T-cell (primary cell): ENCODE measurements around the gene GNG7. TPM values are rescaled to one million over a fixed set of nuclear protein-coding genes. Genes with fewer than 3 reads are reported as not detected.
A peak's percentile ranks its signal among the peaks of the same experiment; 100 is the strongest.

Experiments used
- ATAC-seq, 4 experiments: fragments of 200-7000 bp in 3 of 4; fragments of 150-1000 bp in 1 of 4; cut with Tn5 transposase; replicated peaks in 1 of 4; 1 replicate in 3 of 4; 2 replicates in 1 of 4; pipeline ENCODE4 v1.10.0; 2021; ENCODE audit warnings: moderate library complexity in 3 of 4, mild to moderate bottlenecking in 2 of 4, moderate number of reproducible peaks in 1 of 4
- CTCF ChIA-PET, 2 donors: fragments of 300-600 bp; sonication (Branson Sonifier 250); formaldehyde crosslinking; loops; one replicate each; lab custom pipeline; 2022; ENCODE audit warnings: antibody characterized with exemption in 2 of 2; lab: Charles Lee
- POLR2A ChIA-PET, 2 donors: fragments of 300-600 bp; sonication (Branson Sonifier 250); formaldehyde crosslinking; loops; one replicate each; lab custom pipeline; 2022; ENCODE audit warnings: antibody characterized with exemption in 2 of 2; lab: Charles Lee
- DNase-seq, 35 experiments: peaks; one replicate each; pipeline versions ENCODE4 v3.0.0 to v3.0.0-alpha.2; 2013 to 2023
- H3K27ac ChIP-seq: one replicate; pipeline ENCODE4 v1.5.1; 2013; ENCODE audit warnings: low read length
- H3K27me3 ChIP-seq, 2 experiments: replicated peaks in 1 of 2; 1 replicate in 1 of 2; 2 replicates in 1 of 2; pipeline versions ENCODE4 v1.6.1 to v1.7.0; 2013; ENCODE audit warnings: low read length in 1 of 2, mixed read lengths in 1 of 2; ENCODE audit not compliant: control insufficient read depth in 2 of 2, insufficient read depth in 2 of 2; ENCODE audit errors: extremely low read depth in 1 of 2
- H3K36me3 ChIP-seq, 2 donors: 1 replicate in 1 of 2; 2 replicates in 1 of 2; pipeline versions ENCODE4 v1.6.1 to v1.7.0; 2013; ENCODE audit warnings: low read length in 1 of 2; ENCODE audit not compliant: control insufficient read depth in 2 of 2, insufficient read depth in 1 of 2; ENCODE audit errors: extremely low read depth in 1 of 2
- H3K4me1 ChIP-seq, 2 experiments: 1 replicate in 1 of 2; 2 replicates in 1 of 2; pipeline versions ENCODE4 v1.6.1 to v1.7.0; 2013; ENCODE audit warnings: low read length in 2 of 2, mixed read lengths in 1 of 2; ENCODE audit not compliant: insufficient read depth in 2 of 2, control insufficient read depth in 1 of 2; ENCODE audit errors: extremely low read depth in 1 of 2
- H3K4me3 ChIP-seq, 2 donors: 1 replicate in 1 of 2; 2 replicates in 1 of 2; pipeline versions ENCODE4 v1.5.1 to v1.7.0; 2013; ENCODE audit warnings: mild to moderate bottlenecking in 2 of 2, low read length in 1 of 2, moderate library complexity in 1 of 2; ENCODE audit not compliant: control insufficient read depth in 1 of 2; ENCODE audit errors: extremely low read depth in 1 of 2
- H3K9me3 ChIP-seq: 2 replicates; pipeline ENCODE4 v1.7.0; 2013
- H3K27ac Mint-ChIP-seq, 2 donors: one replicate each; pipeline ENCODE4 v1.8.0; 2020 to 2021; ENCODE audit warnings: mild to moderate bottlenecking in 2 of 2, mixed read lengths in 2 of 2
- H3K27me3 Mint-ChIP-seq, 2 donors: one replicate each; pipeline ENCODE4 v1.8.0; 2021 to 2022; ENCODE audit warnings: mixed read lengths in 2 of 2
- H3K36me3 Mint-ChIP-seq: one replicate; pipeline ENCODE4 v1.8.0; 2021; ENCODE audit warnings: mixed read lengths
- H3K4me1 Mint-ChIP-seq, 3 donors: one replicate each; pipeline ENCODE4 v1.8.0; 2020 to 2022; ENCODE audit warnings: mixed read lengths in 3 of 3, mild to moderate bottlenecking in 1 of 3
- H3K4me3 Mint-ChIP-seq, 3 donors: one replicate each; pipeline ENCODE4 v1.8.0; 2020 to 2022; ENCODE audit warnings: mild to moderate bottlenecking in 3 of 3, mixed read lengths in 3 of 3, moderate library complexity in 3 of 3
- H3K9me3 Mint-ChIP-seq, 3 donors: one replicate each; pipeline ENCODE4 v1.8.0; 2020 to 2022; ENCODE audit warnings: mixed read lengths in 3 of 3
- WGBS: methylation state at CpG from one replicate; pipeline ENCODE4 v1.1.5; 2013; ENCODE audit warnings: missing lambda C conversion rate; ENCODE audit not compliant: insufficient coverage; 5-methylcytosine and 5-hydroxymethylcytosine counted together
- total RNA-seq, 35 experiments: library from RNA in 6 of 35; stranded (reverse) in 6 of 35; fragments of 120-200 nt in 1 of 35; gene quantifications; one replicate each; pipeline versions ENCODE4 v1.2.1 to v1.2.4 and lab custom pipeline; 2013 to 2026

GNG7 gene
- total RNA-seq, 5 donors from 2014 or later (not counting 1 experiment from before 2014, with no cell fraction given), result 4.5 to 7.2 (median 5.7) TPM

DNA sequence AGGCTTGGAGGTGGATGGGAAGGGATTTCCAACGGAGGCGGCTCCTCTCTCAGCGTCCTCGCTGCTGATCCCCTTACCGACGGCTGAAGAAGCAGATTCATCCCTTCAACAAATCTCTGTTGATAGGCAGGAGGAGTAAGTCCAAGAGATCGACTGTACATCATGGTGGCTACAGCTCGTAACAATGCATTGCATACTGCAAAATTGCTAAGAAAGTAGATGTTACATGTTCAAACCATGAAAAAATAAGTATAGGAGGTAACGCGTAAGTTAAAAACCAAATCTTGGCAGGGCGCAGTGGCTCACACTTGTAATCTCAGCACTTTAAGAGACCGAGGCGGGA lies 37.8 kb upstream of the GNG7 start:
- POLR2A ChIA-PET, result no interaction called here
- H3K4me1 Mint-ChIP-seq, result peaks cover 16 to 23% (median 19%) of the 10 kb centered on the region in 3 donors
- H3K27me3 ChIP-seq, result peaks cover 0 to 9% of the 10 kb centered on the region in 2 experiments
- no peak overlapping the region for H3K4me3 ChIP-seq
- H3K36me3 ChIP-seq, result peaks cover 7 to 16% of the 10 kb centered on the region in 2 donors
- H3K27ac ChIP-seq, result no peak overlapping the region
- CTCF ChIA-PET, result no interaction called here
- no peaks in the 10 kb centered on the region for H3K9me3 ChIP-seq
- 50% methylated on average over 2 of the region's 13 CpGs for WGBS
- H3K4me1 ChIP-seq, result peaks cover 0 to 22% of the 10 kb centered on the region in 2 experiments
- ATAC-seq, result peak in 1 of 4 experiments; percentile 9
- peaks cover 15% of the 10 kb centered on the region for H3K36me3 Mint-ChIP-seq
- peaks cover 13 to 15% of the 10 kb centered on the region in 2 donors for H3K27me3 Mint-ChIP-seq
- H3K4me3 Mint-ChIP-seq, result peak overlapping the region; percentile 79 to 86 (median 84)
- DNase-seq, result no peak
- H3K9me3 Mint-ChIP-seq, result no peaks in the 10 kb centered on the region
- no peak overlapping the region for H3K27ac Mint-ChIP-seq

DNA sequence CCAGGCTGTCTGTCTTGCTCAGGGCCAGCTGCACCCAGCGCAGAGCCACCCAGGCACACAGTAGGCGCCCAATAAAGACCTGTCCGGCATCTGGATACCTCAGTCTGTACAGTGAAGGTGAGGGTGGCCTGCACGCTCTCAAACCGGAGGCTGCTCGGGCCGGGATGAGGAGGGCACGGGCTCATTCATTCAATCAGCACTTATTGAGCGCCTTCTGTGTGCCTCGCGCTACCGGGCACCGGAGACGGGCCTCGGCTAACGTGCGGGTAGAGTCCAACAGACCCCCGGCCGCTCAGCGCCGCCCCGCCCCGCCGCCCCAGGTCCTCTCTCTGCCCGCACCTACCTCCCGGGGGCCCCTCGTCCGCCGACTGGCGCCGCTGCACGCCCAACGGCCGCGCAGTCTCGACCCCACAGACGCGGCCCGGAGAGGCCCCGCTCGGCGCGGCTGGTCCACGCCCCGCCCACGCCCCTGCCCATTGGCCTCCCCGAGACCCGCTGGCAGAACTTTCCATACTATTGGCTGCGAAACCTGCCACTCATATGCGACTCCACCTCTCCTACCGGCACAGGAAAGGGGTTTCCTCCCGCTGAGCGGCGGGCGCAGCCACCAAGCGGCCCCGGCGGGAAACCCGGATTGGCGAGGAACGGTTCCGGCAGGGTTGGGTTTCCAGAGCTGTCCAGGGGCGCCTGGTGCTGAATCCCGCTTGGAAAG lies 37.3 kb upstream of the GNG7 start, which contains the start of gene SLC39A3:
TSS of gene SLC39A3 (minus strand) at position 416 of the 712 bp plus-strand sequence. CDS start 2,760 bp downstream, outside the sequence.
- peak within 1 kb of the TSS; percentile 68 to 88 for H3K4me3 ChIP-seq
- peaks cover 16% of the 10 kb centered on the region for H3K36me3 Mint-ChIP-seq
- 0% methylated on average over 51 of the region's 64 CpGs for WGBS
- peaks cover 0 to 9% of the 10 kb centered on the region in 2 experiments for H3K27me3 ChIP-seq
- peaks cover 0 to 22% of the 10 kb centered on the region in 2 experiments for H3K4me1 ChIP-seq
- peaks cover 18 to 24% (median 19%) of the 10 kb centered on the region in 3 donors for H3K4me1 Mint-ChIP-seq
- peaks cover 13 to 15% of the 10 kb centered on the region in 2 donors for H3K27me3 Mint-ChIP-seq
- peak within 1 kb of the TSS; percentile 38 for H3K27ac ChIP-seq
- peaks cover 12 to 21% of the 10 kb centered on the region in 2 donors for H3K36me3 ChIP-seq
- peak within 1 kb of the TSS in 1 of 2 donors; percentile 39 for H3K27ac Mint-ChIP-seq
- no peaks in the 10 kb centered on the region for H3K9me3 ChIP-seq
- peak; percentile 95 to 99 (median 98) for DNase-seq
- ChIA-PET POLR2A (interaction anchor here in 1 of 2 donors (1.0 kb wide), 1 partner anchor 264 kb away, joined by 3 read pairs; the partner anchor contains the start of gene GADD45B), CTCF (no interaction called here)
- no peaks in the 10 kb centered on the region for H3K9me3 Mint-ChIP-seq
- ATAC-seq, result peak; percentile 100
- peak within 1 kb of the TSS; percentile 79 to 86 (median 84) for H3K4me3 Mint-ChIP-seq

DNA sequence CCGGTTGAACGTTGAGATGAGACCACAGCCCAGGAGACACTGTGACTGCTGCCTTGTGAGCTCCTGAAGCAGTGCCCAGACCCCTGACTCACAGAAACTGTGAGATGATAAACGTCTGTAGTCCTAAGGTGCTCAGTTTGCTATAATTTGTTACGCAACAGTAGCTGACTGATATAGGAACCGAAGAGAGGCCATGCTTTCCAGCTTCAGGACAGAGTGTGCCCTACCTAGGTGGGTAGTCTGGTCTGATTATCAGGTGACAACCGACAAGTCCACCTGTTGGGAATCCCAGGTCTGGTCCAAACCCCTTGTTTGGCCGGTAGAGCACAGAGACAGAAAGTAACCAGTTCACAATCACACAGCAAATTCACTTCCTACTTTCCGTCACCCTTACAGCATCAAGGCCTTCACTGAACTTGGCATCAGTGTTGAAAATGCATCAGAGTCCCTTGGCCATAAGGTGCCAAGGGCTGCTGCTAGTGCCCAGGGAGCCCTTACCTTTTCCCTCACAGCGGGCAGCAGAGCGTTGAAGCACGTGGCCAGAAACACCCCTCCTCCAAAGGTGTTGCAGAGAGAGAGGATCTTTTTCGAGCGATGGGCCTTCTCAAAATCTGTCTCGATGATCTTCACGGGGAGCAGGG lies 34.2 kb upstream of the GNG7 start:
- H3K4me3 ChIP-seq, result no peak overlapping the region
- peaks cover 0 to 9% of the 10 kb centered on the region in 2 experiments for H3K27me3 ChIP-seq
- H3K9me3 ChIP-seq, result no peaks in the 10 kb centered on the region
- no peak for DNase-seq
- H3K4me1 ChIP-seq, result peaks cover 0 to 22% of the 10 kb centered on the region in 2 experiments
- CTCF ChIA-PET, result interaction anchor here in 1 of 2 donors (0.6 kb wide), 1 partner anchor 170 kb away, joined by 3 read pairs; no protein-coding TSS in a partner anchor
- POLR2A ChIA-PET, result no interaction called here
- Mint-ChIP-seq H3K4me3 (peak overlapping the region in 1 of 3 donors; percentile 17), H3K4me1 (peaks cover 19 to 26% (median 20%) of the 10 kb centered on the region in 3 donors), H3K36me3 (peaks cover 24% of the 10 kb centered on the region), H3K27me3 (peaks cover 3 to 4% of the 10 kb centered on the region in 2 donors), H3K27ac (no peak overlapping the region), H3K9me3 (no peaks in the 10 kb centered on the region)
- no peak overlapping the region for H3K27ac ChIP-seq
- WGBS, result 96% methylated on average over 12 of the region's 15 CpGs
- H3K36me3 ChIP-seq, result peaks cover 22 to 33% of the 10 kb centered on the region in 2 donors
- no peak for ATAC-seq

DNA sequence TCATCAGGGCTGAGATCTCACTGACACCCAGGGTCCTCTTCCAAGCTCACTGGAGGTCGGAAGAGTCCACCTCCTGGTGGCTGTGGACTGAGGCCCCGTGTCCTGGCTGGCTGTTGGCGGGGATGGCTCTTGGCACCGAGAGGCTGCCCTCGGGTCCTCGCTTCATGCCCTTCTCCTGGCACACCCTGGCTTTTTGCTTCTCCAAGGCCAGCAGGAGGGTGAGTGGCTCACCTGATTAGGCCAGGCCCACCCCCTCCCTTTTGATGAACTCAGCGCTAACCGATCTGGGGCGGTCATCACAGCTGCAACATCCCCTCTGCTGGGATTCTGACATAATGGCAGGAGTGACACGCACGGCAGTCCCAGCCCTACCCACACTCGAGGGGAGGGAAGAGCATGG lies 32.9 kb upstream of the GNG7 start:
- H3K4me1 Mint-ChIP-seq, result peaks cover 19 to 25% (median 20%) of the 10 kb centered on the region in 3 donors
- WGBS, result 95% methylated on average over 12 of the region's 12 CpGs
- H3K9me3 ChIP-seq, result no peaks in the 10 kb centered on the region
- H3K27me3 ChIP-seq, result peaks cover 0 to under 1% of the 10 kb centered on the region in 2 experiments
- H3K4me3 ChIP-seq, result no peak overlapping the region
- H3K27ac Mint-ChIP-seq, result no peak overlapping the region
- no peak overlapping the region for H3K27ac ChIP-seq
- H3K9me3 Mint-ChIP-seq, result no peaks in the 10 kb centered on the region
- peaks cover 0 to 4% of the 10 kb centered on the region in 2 donors for H3K27me3 Mint-ChIP-seq
- H3K4me3 Mint-ChIP-seq, result no peak overlapping the region
- CTCF ChIA-PET, result interaction anchor here in 1 of 2 donors (0.6 kb wide), 1 partner anchor 11 kb away, joined by 6 read pairs; no protein-coding TSS in a partner anchor
- POLR2A ChIA-PET, result no interaction called here
- H3K4me1 ChIP-seq, result peaks cover 0 to 20% of the 10 kb centered on the region in 2 experiments
- ATAC-seq (no peak), DNase-seq (no peak)
- peaks cover 23 to 33% of the 10 kb centered on the region in 2 donors for H3K36me3 ChIP-seq
- peaks cover 24% of the 10 kb centered on the region for H3K36me3 Mint-ChIP-seq

DNA sequence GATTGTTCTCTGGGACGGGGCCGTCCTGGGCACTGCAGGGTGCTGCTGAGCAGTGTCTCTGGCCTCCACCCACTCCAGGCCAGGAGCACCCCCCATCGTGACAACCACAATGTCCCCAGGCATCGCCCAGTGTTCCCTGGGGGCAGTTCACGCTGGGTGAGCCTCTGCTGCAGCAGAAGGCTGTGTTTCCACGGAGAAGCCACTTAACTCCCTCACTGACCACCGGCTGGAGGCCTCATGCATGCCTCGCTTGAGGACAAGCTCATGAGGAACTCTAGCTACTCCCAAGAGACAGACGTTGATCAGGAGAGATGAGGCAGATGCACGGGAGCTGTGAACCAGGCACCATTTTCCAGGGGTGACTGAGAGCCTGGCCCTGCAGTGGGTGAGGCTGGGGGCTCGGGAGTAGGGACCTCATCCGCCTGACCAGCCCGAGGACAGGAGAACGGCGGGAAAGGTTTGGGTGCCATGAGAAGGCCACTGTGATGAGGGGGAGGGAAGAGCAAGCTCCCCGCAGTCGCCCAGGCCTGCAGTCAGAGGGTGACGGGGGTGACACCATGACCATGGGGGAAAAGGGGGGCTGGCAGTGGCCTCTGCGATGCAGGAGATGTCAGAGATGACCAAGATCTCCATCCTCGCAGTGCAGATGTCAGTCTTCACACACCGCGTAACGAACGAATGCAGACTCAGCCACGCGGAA lies 32.2 kb upstream of the GNG7 start:
- peaks cover 24% of the 10 kb centered on the region for H3K36me3 Mint-ChIP-seq
- no peak overlapping the region for H3K4me3 Mint-ChIP-seq
- Histone ChIP-seq H3K27me3 (no peaks in the 10 kb centered on the region), H3K4me1 (peaks cover 0 to 17% of the 10 kb centered on the region in 2 experiments), H3K27ac (no peak overlapping the region), H3K9me3 (no peaks in the 10 kb centered on the region), H3K4me3 (no peak overlapping the region), H3K36me3 (peaks cover 23 to 33% of the 10 kb centered on the region in 2 donors)
- CTCF ChIA-PET, result no interaction called here
- H3K27me3 Mint-ChIP-seq, result no peaks in the 10 kb centered on the region
- DNase-seq (no peak), ATAC-seq (no peak)
- peaks cover 16 to 21% (median 19%) of the 10 kb centered on the region in 3 donors for H3K4me1 Mint-ChIP-seq
- POLR2A ChIA-PET, result interaction anchor here in 1 of 2 donors (0.6 kb wide), 1 partner anchor 89 kb away, joined by 3 read pairs; no protein-coding TSS in a partner anchor
- no peak overlapping the region for H3K27ac Mint-ChIP-seq
- H3K9me3 Mint-ChIP-seq, result no peaks in the 10 kb centered on the region
- 95% methylated on average over 22 of the region's 26 CpGs for WGBS
